NCI-H69 (cell line): Measurements from ENCODE around the gene C8A.
A peak's percentile ranks its signal among the peaks of the same experiment; 100 is the strongest.

Experiments
- DNase-seq: peaks from one replicate; lab custom pipeline; 2025; lab: John Stamatoyannopoulos, UW

C8A gene

DNA sequence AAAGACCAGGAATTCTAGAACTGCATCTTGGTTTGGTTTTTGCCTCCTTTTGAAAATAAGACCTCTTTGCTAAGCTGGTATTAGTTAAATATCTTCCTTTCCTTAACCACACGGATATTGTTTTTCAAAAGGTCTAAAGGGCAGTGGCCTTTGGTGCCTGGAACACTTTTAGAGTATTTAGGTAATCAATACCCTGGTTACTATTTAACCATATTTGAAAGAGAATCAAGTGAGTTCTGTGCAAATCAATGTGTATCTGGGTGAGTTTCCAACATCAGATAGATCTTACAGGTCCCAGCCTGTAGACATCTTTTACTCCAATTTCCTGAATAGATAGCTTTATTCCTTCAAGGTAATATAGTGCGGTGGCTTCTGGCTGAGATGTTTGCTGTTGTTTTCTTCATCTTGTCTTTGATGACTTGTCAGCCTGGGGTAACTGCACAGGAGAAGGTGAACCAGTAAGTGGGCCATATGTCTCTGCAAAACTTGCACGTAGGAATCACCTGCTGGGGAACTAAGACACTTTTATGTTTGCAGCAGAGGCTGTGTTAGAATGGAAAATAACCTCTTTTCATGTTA, at the start of gene C8A:
C8A (plus strand) TSS at position 277 of the 579 bp plus-strand sequence; CDS start at position 382, 105 bp downstream.
- DNase-seq = no peak

- DNase-seq = no peak
Observed at GRCh38 chr1:56806804-56807203, 47.8 kb upstream of the C8A start.

GRCh38 chr1:56808410-56808809, 46.2 kb upstream of the C8A start:
- DNase-seq = no peak

DNA sequence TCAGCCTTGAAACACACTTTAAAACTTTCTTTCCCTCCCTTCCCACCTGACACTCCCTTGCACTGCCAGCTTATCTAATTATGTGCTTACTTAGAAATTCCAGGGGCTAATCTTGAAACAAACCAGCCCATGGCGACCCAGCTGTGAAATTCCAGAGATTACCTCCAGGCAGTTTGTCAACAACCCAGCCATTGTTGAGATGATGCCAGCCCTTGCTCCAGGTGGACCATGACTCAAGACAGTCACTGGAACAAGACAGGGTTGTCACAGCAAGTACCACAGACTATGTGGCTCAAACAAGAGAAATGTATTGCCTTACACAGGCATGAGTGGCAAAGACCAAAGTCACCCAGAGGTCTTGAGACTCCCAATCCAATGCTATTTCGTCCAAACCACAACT, 43.3 kb upstream of the C8A start:
- no peak for DNase-seq

GRCh38 chr1:56814205-56814604, 40.4 kb upstream of the C8A start:
- DNase-seq = no peak

GRCh38 chr1:56816264-56816663, 38.3 kb upstream of the C8A start:
- DNase-seq = no peak

- no peak for DNase-seq
Observed at GRCh38 chr1:56816909-56817308, 37.7 kb upstream of the C8A start.

DNA sequence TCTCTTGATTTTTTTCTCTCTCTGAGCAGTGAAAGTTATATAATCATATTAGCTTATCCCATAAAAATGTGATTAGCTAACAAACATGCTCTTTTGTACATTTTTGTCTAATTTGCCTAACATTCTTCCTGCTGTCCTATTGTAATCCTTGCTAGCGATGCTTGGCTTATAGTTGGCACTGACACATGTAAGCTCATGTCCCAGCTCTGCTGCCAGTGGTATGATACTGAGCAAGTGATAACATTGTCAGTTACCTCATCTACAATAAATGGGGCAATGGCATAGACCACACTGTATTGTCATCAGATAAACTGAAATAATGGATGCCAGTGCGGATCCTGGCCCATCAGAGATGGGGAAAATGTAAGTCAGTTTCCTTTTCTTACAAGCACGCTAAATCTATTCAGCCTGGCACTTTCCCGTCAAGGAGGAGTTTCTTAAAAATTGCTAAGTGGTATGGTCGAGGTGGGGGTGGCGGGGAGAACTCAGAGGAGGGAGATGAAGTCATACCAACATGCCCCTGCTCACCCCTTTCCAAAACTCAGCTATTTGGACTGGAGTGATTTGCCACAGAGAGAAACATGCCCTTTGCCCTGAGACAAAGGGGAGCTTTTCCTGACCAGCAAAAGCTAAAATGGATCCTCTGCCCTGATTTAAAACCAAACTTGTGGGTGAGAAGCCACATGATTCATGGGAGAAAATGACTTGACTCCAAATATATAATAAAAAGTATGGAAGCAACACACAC, 36.7 kb upstream of the C8A start:
- DNase-seq = no peak

DNA sequence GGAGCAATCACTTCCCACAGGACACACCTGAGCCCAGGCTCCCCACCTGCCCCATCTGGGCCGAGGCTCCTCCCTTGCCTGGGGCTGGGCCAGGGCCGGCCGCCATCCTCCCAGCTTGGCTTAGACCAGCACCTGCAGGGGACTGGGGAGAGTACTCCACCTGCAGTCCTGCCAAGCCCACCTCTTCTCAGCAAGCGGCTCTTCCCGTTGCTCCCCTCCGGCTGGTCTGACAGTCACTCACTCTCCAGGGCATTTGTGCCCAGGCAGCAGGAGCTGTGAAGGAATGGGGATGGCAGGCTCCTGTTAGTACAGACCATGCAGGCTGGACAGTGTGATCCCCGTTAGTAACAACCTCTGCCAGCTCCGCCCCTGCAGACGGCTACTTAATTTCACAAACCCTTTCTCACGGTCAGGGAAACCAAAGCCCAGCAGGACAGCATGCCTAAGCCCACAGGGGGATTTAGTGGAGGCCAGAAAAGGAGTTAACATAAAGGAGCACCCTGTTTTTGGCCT, 35.2 kb upstream of the C8A start, which contains the start of gene FYB2:
FYB2 (minus strand) TSS at position 18 of the 513 bp plus-strand sequence. CDS start 114 bp downstream, outside the sequence.
- DNase-seq = peak; percentile 20

GRCh38 chr1:56820755-56821461, 33.7 kb upstream of the C8A start:
- peak; percentile 49 for DNase-seq

DNA sequence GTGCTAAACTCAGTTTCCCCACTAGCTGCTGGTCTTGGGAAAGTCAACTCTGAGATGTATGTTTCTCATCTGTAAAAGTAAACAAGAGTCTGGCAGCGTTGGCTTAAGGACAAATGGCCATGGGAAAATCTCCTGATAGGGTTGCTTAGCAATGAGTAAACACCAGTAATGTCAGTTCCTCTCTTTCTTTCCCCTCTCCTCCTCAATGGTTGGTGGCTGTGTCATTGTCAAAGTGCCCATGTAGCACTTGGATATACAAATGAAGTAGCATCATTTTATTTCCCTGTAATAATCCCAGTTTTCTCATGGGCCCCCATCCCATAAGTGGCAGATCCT, 33.2 kb upstream of the C8A start:
- DNase-seq = no peak

DNA sequence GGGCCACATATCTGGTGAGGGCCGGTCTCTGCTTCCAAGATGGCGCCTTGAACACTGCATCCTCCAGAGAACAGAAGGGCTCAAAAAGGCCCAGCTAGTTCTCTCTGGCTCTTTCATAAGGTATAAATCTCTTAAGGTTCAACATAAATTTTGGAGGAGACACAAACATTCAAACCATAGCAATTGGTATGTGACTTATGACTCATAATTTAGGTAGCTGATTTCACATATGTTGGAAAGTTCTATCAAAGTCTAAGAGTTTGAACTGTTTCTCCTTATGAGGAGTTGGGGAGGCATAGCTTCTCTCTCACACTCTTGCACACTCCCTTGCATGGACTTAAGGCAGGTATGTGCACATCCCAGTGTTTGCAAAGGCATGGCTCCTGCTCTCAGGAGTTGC, 30.3 kb upstream of the C8A start:
- DNase-seq = no peak

- no peak for DNase-seq
Observed at GRCh38 chr1:56824938-56825337, 29.7 kb upstream of the C8A start.

GRCh38 chr1:56825436-56825835, 29.2 kb upstream of the C8A start:
- no peak for DNase-seq

GRCh38 chr1:56827711-56828110, 26.9 kb upstream of the C8A start:
- no peak for DNase-seq

DNA sequence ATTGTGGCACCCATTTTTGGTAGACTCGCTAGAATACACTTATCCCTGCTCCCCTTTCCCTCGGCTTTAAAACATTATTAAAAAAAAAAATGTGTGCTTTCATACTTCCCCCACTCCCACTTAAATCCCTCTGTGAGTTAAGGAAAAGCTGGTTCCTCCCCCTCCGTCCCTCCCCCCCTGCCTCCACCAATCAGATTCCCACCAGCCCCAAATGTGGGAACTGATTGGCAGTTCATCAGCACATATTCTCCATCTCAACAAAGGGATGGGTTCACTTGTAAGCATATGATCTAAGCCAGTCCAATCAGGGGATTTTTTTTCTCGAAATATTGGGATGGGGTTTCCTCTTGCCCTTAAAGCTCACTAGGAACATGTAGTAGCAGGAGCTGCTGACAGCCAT, 24.5 kb upstream of the C8A start:
- DNase-seq = no peak

DNA sequence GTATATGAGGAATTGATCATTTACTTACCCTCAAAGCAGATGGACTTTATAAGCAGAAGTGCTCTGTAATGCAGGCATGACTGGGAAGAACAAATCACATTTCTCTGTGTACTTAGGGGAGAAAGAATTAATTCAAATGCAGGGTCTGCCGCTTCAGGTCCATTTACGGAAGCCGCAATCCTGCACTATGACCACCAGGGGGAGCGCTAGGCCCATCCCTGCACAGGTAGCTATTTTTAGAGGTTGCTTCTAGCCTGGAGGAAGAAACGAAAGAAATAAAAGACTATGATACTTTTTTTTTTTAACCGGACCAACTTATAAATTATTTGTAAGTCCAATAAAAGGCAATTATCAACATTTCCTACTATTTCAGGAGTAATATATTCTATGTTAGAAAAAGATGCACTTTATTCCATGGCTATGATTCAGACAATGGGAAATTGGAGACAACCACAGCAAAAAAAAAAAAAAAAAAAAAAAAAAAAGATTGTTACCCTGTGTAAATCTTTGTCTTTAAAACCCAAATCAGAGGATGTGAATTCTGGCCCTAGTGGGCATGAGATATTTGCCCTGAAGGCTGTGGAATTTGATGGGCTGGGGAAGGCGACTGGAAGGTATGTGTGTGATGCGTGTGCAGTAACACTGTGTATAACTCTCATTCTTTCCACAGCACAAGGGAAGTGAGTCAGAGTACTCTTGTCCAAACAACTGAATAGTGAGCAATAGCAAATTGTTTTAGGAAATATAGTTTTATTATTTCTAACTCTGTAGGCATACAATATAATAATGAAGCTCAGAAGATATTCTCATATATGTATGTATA, 22.5 kb upstream of the C8A start:
- DNase-seq = peak; percentile 34

DNA sequence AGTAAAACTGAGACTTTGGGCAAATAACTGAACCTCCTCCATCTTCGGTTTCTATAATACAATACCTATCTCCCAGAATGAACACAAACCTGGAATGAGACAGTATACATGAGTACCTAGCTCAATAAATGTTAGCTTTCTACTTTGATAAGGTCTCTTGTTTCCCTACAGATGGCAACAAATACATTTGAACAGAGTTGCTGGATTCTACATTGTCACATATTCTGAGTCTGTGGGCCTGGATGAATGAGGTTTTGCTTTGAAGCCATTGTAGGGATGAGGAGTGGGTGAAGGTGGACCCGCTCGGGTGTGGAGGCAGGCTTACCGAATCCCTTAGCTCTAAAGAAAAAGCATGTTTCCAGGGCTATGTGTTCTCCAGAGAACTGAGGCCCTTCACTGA, 21.5 kb upstream of the C8A start:
- no peak for DNase-seq

- no peak for DNase-seq
Observed at GRCh38 chr1:56834137-56834900, 20.3 kb upstream of the C8A start.

- DNase-seq = no peak
Observed at GRCh38 chr1:56835657-56836056, 18.9 kb upstream of the C8A start.

DNA sequence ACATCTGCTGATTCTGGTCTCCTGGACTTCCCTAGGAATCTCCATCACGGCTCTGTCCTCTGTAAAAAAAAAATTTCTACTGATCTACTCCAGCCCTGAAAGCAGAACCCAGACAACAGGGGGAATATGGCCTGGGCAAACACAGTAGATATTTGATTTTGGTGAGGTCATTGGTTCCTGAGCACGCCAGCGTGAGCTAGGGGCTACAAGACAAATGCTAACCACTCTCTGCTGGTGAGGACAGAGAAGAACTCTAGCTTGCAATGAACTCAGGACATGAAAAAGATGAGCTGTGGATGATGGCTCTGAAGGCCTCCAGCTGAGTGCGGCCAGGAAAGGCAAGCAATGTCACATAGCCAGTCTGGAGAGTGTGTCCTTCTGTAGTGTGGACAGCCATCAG, 18.2 kb upstream of the C8A start:
- DNase-seq = no peak
